HG03521 (cell line): Measurements from ENCODE around the gene CBFA2T3.

ENCODE experiments used
- ATAC-seq: cut with Tn5 transposase; IDR thresholded peaks from one replicate; pipeline ENCODE4 v1.9.1; 2021; ENCODE audit warnings: mild to moderate bottlenecking, moderate library complexity; ENCODE audit not compliant: unreplicated experiment

CBFA2T3 gene

GRCh38 chr16:88826070-88826840 is 150.8 kb downstream of the CBFA2T3 start:
- no peak for ATAC-seq

- ATAC-seq: no peak
Measured at GRCh38 chr16:88825146-88825545, 151.9 kb downstream of the CBFA2T3 start.
